GM23248 (cell line): ENCODE results near the gene CD244. TPM values are rescaled to one million over a fixed set of nuclear protein-coding genes. Genes with fewer than 3 reads are reported as not detected.
"Not testable (repeated sequence)": the region's sequence is repeated elsewhere in the genome, so short reads cannot be mapped to it uniquely, and the experiment has no call there.

ENCODE experiments used
- DNase-seq: peaks from one replicate; pipeline ENCODE4 v3.0.0-alpha.2; 2015
- H2AFZ ChIP-seq: fragments of 200-600 bp; sonication (generic); 2 replicates; pipeline ENCODE4 v1.6.1; 2016; ENCODE audit warnings: antibody characterized with exemption
- H3F3A ChIP-seq: fragments of 200-600 bp; sonication (generic); 2 replicates; pipeline ENCODE4 v1.6.1; 2016; ENCODE audit warnings: mild to moderate bottlenecking, antibody characterized with exemption, mixed run types; ENCODE audit not compliant: insufficient read depth
- H3K27ac ChIP-seq: fragments of 200-600 bp; sonication (generic); 2 replicates; pipeline ENCODE4 v1.5.1; 2016; ENCODE audit warnings: mild to moderate bottlenecking
- H3K27me3 ChIP-seq: fragments of 200-600 bp; sonication (generic); replicated peaks from 2 replicates; pipeline ENCODE4 v1.6.1; 2016; ENCODE audit warnings: mild to moderate bottlenecking; ENCODE audit not compliant: insufficient read depth
- H3K36me3 ChIP-seq: fragments of 200-600 bp; sonication (generic); 2 replicates; pipeline ENCODE4 v1.6.1; 2016; ENCODE audit warnings: low read depth, mild to moderate bottlenecking
- H3K4me1 ChIP-seq: fragments of 200-600 bp; sonication (generic); 2 replicates; pipeline ENCODE4 v1.6.1; 2016; ENCODE audit warnings: mild to moderate bottlenecking; ENCODE audit not compliant: insufficient read depth
- H3K4me2 ChIP-seq: fragments of 200-600 bp; sonication (generic); one replicate; pipeline ENCODE4 v1.6.1; 2016; ENCODE audit warnings: mild to moderate bottlenecking; ENCODE audit not compliant: unreplicated experiment
- H3K4me3 ChIP-seq: fragments of 200-600 bp; sonication (generic); 2 replicates; pipeline ENCODE4 v1.5.1; 2016; ENCODE audit warnings: mild to moderate bottlenecking
- H3K79me2 ChIP-seq: fragments of 200-600 bp; sonication (generic); 2 replicates; pipeline ENCODE4 v1.6.1; 2016; ENCODE audit warnings: mild to moderate bottlenecking; ENCODE audit not compliant: insufficient read depth
- H3K9ac ChIP-seq: fragments of 200-600 bp; sonication (generic); 2 replicates; pipeline ENCODE4 v1.6.1; 2016; ENCODE audit warnings: mild to moderate bottlenecking
- H3K9me2 ChIP-seq: fragments of 200-600 bp; sonication (generic); 2 replicates; pipeline ENCODE4 v1.6.1; 2016; ENCODE audit warnings: mixed run types, mild to moderate bottlenecking, moderate library complexity; ENCODE audit not compliant: insufficient read depth
- H3K9me3 ChIP-seq: fragments of 200-600 bp; sonication (generic); one replicate; pipeline ENCODE4 v1.6.1; 2017; ENCODE audit warnings: low read depth
- H4K20me1 ChIP-seq: fragments of 200-600 bp; sonication (generic); 2 replicates; pipeline ENCODE4 v1.6.0; 2016; ENCODE audit not compliant: insufficient read depth
- EZH2 ChIP-seq: fragments of 200-600 bp; sonication (generic); IDR thresholded peaks from 2 replicates; pipeline ENCODE4 v1.6.1; 2018; ENCODE audit warnings: antibody characterized with exemption, mild to moderate bottlenecking; ENCODE audit not compliant: insufficient read depth, poor library complexity, severe bottlenecking
- EZH2phosphoT487 ChIP-seq: fragments of 200-600 bp; sonication (generic); IDR thresholded peaks from 2 replicates; pipeline ENCODE4 v1.6.1; 2018; ENCODE audit warnings: antibody characterized with exemption, moderate library complexity, mild to moderate bottlenecking, low read depth; ENCODE audit not compliant: insufficient read depth
- WGBS, 2 experiments: methylation state at CpG; one replicate each; pipeline ENCODE4 v1.1.6; 2015 to 2017; ENCODE audit warnings: low lambda C conversion rate in 2 of 2, low coverage in 1 of 2; ENCODE audit errors: missing lambda C conversion rate in 2 of 2; 5-methylcytosine and 5-hydroxymethylcytosine counted together
- in situ Hi-C: fragments of 300-500 bp; cut with MboI; formaldehyde crosslinking; loops from 2 replicates; pipeline ENCODE4 v1.15.0; 2020
- polyA plus RNA-seq: library from polyadenylated mRNA; unstranded; fragments of >200 nt; fragmentation: Nextera tagmentation; extraction: Ambion mirVana; gene quantifications from 2 replicates; pipeline ENCODE4 v1.2.1, GENCODE V29; 2016
- total RNA-seq: library from RNA; depleted of rRNA; stranded (reverse); fragments of >200 nt; shearing (Covaris generic); gene quantifications from 2 replicates; pipeline ENCODE4 v1.2.3, GENCODE V29; 2014

Gene CD244
- total and polyA plus RNA-seq, 2 experiments from 2014 or later = not detected

DNA sequence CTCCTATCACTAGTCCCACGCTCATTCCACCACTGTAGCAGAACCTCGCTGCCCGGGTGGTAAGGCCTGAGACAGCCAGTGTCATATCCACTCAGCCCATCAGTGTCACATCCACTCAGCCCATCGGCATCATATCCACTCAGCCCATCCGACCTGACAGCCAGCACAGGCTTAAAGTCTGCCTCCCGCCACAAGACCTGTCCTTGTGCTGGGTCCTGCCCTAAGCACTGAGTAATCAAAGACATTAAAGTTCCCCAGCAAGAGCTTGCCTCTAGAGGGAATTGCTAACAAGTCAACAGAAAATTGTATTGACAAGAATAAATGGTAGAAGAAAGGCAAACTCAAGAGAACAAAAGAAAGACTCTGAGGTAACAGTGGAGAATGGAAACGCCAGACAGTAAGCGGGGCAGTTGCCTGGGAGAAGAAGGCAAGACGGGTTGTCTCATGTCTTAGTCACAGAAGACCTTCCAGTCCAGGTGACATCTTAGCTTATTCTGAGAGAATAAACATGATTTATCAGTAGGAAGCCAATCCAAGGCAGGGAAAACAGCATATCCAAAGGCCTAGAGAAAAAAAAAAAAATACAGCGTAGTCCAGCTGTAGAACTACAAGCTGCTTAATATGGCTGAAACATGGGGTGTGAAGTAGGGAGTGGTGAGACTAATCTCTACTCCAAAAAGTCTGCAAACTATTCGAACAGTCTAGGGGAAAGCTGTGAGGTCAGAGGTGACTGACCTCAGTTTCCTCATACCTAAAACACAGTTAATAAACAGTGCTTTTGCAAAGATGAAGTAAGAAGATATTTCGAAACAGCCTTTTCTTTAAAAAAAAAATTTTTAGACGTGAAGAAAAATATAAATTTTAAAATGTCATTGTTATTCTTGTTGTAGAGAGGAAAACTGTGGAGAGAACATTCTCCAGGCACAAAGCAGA, 21.2 kb upstream of the CD244 start:
- Histone ChIP-seq H3K79me2 (no peaks in the 10 kb centered on the region), H3K9ac (no peak overlapping the region), H2AFZ (no peak overlapping the region), H3K36me3 (no peaks in the 10 kb centered on the region), H3K27ac (no peak overlapping the region), H4K20me1 (no peaks in the 10 kb centered on the region), H3K4me3 (no peak overlapping the region), H3K9me2 (no peaks in the 10 kb centered on the region), H3K9me3 (no peaks in the 10 kb centered on the region), H3K27me3 (no peaks in the 10 kb centered on the region), H3K4me2 (no peak overlapping the region), H3F3A (no peaks in the 10 kb centered on the region), H3K4me1 (no peaks in the 10 kb centered on the region)
- TF ChIP-seq EZH2 (no peak), EZH2phosphoT487 (no peak)
- in situ Hi-C loops = no loop called here
- WGBS, 2 experiments = 17 to 21% methylated on average over 13 of the region's 13 CpGs
- DNase-seq = no peak

DNA sequence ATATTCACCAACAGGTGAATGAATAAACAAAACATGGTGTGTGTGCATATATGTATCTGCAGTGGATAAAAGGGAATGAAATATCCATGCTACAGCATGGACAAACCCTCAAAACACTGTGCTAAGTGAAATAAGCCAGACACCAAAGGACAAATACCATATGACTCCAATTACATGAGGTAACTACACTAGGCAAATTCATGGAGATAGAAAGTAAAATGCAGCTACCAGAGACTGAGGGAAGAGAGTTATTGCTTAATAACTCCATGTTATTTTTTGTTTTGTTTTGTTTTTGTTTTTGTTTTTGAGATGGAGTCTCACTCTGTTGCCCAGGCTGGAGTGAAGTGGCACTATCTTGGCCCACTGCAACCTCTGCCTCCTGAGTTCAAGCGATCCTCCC, 19.9 kb upstream of the CD244 start:
- in situ Hi-C loops = no loop called here
- H3K4me3 ChIP-seq = no peak overlapping the region
- H3K36me3 ChIP-seq = no peaks in the 10 kb centered on the region
- WGBS, 2 experiments = 0 to 3% methylated on average over 1 of the region's 1 CpG
- no peak overlapping the region for H2AFZ ChIP-seq
- no peak overlapping the region for H3K27ac ChIP-seq
- DNase-seq = no peak
- no peaks in the 10 kb centered on the region for H3F3A ChIP-seq
- H4K20me1 ChIP-seq = no peaks in the 10 kb centered on the region
- no peaks in the 10 kb centered on the region for H3K9me3 ChIP-seq
- H3K79me2 ChIP-seq = no peaks in the 10 kb centered on the region
- TF ChIP-seq EZH2 = no peak
- TF ChIP-seq EZH2phosphoT487 = no peak
- no peaks in the 10 kb centered on the region for H3K27me3 ChIP-seq
- no peaks in the 10 kb centered on the region for H3K4me1 ChIP-seq
- no peak overlapping the region for H3K4me2 ChIP-seq
- no peaks in the 10 kb centered on the region for H3K9me2 ChIP-seq
- H3K9ac ChIP-seq = no peak overlapping the region

DNA sequence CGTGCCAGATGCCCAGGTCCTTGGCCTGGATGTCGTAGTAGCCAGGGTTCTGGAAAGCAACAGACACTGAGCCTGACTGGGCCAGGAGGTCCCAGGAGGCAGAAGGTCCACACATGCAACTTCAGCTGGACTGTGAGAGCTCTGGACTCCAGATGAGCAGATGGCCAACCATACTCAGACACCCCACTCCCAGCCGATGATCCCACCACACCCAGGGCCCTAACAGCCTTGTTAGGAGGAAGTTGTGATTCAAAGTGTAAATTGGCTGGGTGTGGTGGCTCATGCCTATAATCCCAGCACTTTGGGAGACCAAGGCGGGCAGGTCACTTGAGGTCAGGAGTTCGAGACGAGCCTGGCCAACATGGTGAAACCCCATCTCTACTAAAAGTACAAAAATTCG, 18.6 kb upstream of the CD244 start:
- H3K9ac ChIP-seq, H3K4me3 ChIP-seq, H3K27ac ChIP-seq, H4K20me1 ChIP-seq, H2AFZ ChIP-seq, H3F3A ChIP-seq, H3K27me3 ChIP-seq, H3K9me2 ChIP-seq, H3K4me2 ChIP-seq, H3K79me2 ChIP-seq, H3K36me3 ChIP-seq, DNase-seq, H3K4me1 ChIP-seq, H3K9me3 ChIP-seq, in situ Hi-C loops: not testable (repeated sequence)
- 34 to 38% methylated on average over 7 of the region's 7 CpGs for WGBS, 2 experiments

DNA sequence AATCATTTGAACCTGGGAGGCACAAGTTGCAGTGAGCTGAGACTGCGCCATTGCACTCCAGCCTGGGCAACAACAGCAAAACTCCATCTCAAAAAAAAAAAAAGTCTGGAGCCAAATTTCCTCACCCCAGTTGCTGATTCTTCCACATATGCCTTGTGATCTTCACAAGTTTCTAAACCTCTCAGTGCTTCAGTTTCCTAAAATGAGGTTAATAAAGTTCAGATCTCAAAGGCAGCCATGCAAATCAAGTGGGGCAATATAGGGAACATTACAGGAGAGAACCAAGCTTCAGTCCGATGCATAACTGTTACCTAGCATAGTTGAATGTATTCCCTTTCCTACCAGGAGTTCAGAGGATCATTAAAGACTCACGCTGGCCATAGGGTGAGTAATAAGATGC, 17.5 kb upstream of the CD244 start:
- no peak overlapping the region for H3K9ac ChIP-seq
- no peak overlapping the region for H3K27ac ChIP-seq
- H3K4me1 ChIP-seq = no peaks in the 10 kb centered on the region
- H3K36me3 ChIP-seq = no peaks in the 10 kb centered on the region
- H3F3A ChIP-seq = no peaks in the 10 kb centered on the region
- no peaks in the 10 kb centered on the region for H3K79me2 ChIP-seq
- no peaks in the 10 kb centered on the region for H3K9me3 ChIP-seq
- in situ Hi-C loops = no loop called here
- H3K27me3 ChIP-seq = no peaks in the 10 kb centered on the region
- no peak overlapping the region for H3K4me3 ChIP-seq
- H3K9me2 ChIP-seq = no peaks in the 10 kb centered on the region
- no peak overlapping the region for H3K4me2 ChIP-seq
- H2AFZ ChIP-seq = no peak overlapping the region
- no peak for DNase-seq
- WGBS, 2 experiments = 17 to 24% methylated on average over 3 of the region's 3 CpGs
- TF ChIP-seq EZH2 = no peak
- no peak for TF ChIP-seq EZH2phosphoT487
- H4K20me1 ChIP-seq = no peaks in the 10 kb centered on the region

DNA sequence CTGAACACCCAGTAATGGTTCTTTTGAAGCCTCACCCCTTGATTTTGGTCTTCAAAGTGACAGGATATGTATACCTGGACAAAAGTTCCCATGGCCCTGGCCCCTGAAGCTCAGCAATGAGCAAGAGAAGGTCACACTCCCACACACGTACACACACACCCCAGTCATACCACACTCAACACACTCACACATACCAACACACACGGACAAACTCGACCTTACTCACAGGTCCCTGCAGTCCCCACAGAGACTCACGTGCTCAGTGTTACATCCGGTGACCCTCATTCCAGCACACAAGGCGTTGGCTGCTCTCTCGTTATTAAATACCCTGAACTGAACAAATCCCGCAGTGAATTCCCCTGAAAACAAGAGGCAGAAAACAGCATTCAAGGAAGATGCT, 16.4 kb upstream of the CD244 start:
- Histone ChIP-seq H3K4me2 (no peak overlapping the region), H3K9me3 (no peaks in the 10 kb centered on the region), H3K9me2 (no peaks in the 10 kb centered on the region), H3K4me3 (no peak overlapping the region), H2AFZ (no peak overlapping the region), H3K79me2 (no peaks in the 10 kb centered on the region), H4K20me1 (no peaks in the 10 kb centered on the region), H3F3A (no peaks in the 10 kb centered on the region), H3K27me3 (no peaks in the 10 kb centered on the region), H3K4me1 (no peaks in the 10 kb centered on the region), H3K27ac (no peak overlapping the region), H3K36me3 (no peaks in the 10 kb centered on the region), H3K9ac (no peak overlapping the region)
- TF ChIP-seq EZH2 (no peak), EZH2phosphoT487 (no peak)
- in situ Hi-C loops = no loop called here
- DNase-seq = no peak
- 20 to 22% methylated on average over 8 of the region's 8 CpGs for WGBS, 2 experiments
